ES-I3 (cell line): ENCODE results near the gene DENR.
"Not testable (repeated sequence)": the region's sequence is repeated elsewhere in the genome, so short reads cannot be mapped to it uniquely, and the experiment has no call there.

Experiments
- H3K36me3 ChIP-seq: 2 replicates; pipeline ENCODE4 v1.6.1; 2013; ENCODE audit warnings: mild to moderate bottlenecking, low read length, control low read depth, moderate library complexity; ENCODE audit not compliant: insufficient read depth
- H3K4me1 ChIP-seq: 2 replicates; pipeline ENCODE4 v1.6.1; 2013; ENCODE audit warnings: mild to moderate bottlenecking, control low read depth, low read length; ENCODE audit not compliant: insufficient read depth
- H3K9ac ChIP-seq: 2 replicates; pipeline ENCODE4 v1.6.1; 2013; ENCODE audit warnings: low read depth, mild to moderate bottlenecking, low read length, moderate library complexity
- H3K9me3 ChIP-seq: 2 replicates; pipeline ENCODE4 v1.6.1; 2013; ENCODE audit warnings: mild to moderate bottlenecking, low read length, moderate library complexity; ENCODE audit not compliant: control insufficient read depth, insufficient read depth

DENR gene, protein sequence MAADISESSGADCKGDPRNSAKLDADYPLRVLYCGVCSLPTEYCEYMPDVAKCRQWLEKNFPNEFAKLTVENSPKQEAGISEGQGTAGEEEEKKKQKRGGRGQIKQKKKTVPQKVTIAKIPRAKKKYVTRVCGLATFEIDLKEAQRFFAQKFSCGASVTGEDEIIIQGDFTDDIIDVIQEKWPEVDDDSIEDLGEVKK

DNA sequence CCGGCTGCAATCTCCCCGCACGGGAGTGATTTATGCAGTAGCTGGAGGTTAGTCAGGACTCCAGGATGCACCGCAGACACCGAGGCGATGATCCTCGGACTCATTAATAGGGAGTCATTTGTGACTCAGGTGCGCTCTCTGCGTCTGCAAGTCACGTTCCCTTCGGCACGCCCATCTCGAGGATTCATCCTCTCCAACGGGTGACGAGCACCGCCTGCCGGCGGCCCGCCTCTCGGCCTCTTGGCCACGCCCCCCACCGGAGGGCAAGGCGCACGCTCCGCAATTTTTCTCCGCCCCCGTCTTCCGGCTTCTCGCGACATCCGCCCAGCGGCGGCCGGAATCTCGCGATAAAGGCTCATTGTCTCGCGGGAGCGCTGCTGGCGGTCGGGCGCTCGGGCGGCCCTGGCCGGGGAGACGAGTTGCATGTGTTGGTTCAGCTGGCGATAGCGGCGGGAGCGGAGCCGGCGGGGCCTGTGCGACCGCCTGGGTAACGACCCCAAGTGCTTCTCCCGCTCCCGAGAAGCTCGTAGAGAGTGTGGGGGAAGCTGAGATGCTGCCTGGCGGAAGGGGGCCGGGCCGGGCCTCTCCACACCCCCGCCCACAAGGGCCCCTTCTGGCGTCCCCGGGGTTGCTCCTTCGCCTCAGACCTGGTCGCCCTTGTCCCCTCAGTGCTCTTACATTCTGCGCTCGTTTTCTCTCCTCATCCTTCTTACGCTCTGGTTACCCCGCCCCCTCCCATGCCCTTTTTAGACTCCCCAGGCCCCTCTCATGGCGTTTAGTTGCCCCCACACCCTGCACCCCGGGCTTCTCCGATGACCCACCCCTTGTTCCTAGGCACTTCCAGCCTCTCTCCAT is at the start of gene DENR:
Gene DENR (plus strand): TSS at position 361 of the 855 bp plus-strand sequence. CDS start 878 bp downstream, outside the sequence.
- Histone ChIP-seq H3K36me3 (peaks cover 15% of the 10 kb centered on the region), H3K9me3 (no peaks in the 10 kb centered on the region), H3K9ac (peak within 1 kb of the TSS; percentile 80), H3K4me1 (peaks cover 12% of the 10 kb centered on the region; the same call in 1 of the 2 replicates)

DNA sequence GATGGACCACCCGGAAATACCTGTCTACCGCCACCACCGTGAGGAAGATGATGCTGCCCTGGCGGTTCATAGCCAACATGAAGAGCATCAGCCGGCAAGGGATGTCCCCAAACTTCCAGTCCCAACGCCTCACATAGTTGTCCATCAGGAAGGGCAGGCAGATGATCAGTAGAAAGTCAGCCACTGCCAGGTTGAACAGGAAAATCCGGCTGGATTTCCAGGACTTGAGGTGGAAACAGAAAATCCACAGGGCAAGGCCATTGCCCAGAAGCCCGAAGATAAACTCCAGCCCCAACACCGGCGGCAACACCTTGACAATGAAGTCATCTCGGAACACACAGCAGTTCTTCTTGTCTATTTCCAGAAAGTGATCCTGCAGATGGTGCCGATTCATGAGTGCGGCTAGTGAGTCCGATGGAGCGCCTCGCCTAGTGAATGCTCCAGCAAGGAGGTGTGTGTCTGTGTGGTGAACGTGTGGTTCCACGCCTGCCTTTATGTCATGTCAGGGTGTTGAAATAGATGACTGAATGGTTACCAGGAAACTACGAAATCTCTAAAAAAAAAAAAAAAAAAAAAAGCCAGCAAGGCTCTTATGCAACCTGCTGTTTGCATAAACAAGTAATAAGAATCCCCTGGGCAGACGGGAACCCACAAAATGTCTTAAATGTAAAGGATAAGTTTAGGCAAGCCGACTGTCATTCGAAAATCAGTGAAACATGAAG is 49.6 kb upstream of the DENR start, which contains the start of gene HCAR2:
Gene HCAR2 (minus strand): TSS at position 468 of the 722 bp plus-strand sequence. CDS start 74 bp downstream, at position 394.
- not testable (repeated sequence) for H3K4me1 ChIP-seq, H3K9ac ChIP-seq, H3K9me3 ChIP-seq, H3K36me3 ChIP-seq

DNA sequence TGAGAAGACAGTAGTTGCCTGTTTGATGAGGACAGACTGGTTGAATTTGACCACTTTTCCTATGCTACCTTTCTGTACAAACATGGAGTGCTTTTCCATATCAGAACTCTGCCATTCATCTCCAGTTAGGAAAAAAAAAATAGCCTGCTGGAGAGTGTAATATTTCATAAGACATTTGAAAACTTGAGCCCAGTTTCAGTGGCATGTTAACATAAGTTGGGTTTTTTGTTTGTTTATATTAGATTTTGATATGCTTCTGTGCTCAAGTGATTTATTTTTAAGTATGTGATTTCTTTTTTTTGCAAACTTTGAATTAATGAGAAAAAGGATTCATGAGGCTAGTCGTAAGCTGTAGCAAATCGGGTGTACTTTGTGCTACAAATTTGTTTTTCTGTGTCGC is 48.8 kb upstream of the DENR start:
- H3K9me3 ChIP-seq, H3K9ac ChIP-seq, H3K4me1 ChIP-seq, H3K36me3 ChIP-seq: not testable (repeated sequence)

DNA sequence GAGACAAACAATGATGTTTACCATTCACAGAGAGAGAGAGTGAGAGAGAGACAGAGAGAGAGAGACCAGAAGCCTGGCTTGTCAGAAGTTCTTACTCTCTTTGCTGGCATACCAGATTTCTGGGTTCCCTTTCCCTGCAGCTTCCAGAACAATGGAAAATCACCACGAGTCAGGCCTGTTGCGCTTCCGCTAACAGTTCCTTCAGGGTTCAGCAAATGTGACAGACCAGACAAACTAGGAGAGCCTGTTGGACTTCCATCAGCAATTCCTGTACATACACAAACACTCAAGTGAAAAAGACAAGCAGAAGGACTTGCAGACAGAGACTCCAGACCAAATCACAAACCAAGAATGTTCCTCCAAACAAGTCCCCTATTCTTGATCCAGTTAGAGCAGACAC is 43.3 kb upstream of the DENR start:
- H3K4me1 ChIP-seq, H3K9me3 ChIP-seq, H3K9ac ChIP-seq, H3K36me3 ChIP-seq: not testable (repeated sequence)

DNA sequence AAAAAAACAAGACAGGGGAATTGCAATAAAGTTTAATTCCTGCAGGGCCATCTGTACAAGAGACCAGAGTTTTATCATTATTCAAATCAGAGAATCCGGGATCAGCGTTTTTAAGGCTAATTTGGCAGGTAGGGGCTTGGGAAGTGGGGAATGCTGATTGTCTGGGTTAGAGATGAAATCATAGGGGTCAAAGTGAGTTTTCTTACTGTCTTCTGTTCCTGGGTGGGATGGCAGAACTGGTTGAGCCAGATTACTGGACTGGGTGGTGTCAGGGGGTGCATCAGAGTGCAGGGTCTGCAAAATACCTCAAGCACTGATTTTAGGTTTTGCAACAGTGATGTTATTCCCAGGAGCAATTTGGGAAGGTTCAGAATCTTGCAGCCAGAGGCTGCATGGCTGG is 42.3 kb upstream of the DENR start:
- not testable (repeated sequence) for H3K4me1 ChIP-seq, H3K9ac ChIP-seq, H3K36me3 ChIP-seq, H3K9me3 ChIP-seq

DNA sequence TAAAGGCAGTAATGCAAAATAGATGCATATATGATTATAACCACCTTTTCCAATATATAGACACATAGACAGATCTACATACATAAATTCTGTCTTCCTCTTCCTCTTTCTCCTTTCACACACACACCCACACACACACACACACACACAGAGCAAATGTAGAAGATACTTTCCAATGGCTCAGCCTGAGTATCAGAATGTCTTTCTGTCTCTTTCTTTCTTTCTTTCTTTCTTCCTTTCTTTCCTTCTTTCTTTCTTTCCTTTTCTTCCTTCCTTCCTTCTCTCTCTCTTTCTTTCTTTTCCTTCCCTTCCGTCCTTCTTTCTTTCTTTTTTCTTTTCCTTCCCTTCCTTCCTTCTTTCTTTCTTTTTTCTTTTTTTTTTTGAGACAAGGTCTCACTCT is 41.4 kb upstream of the DENR start:
- not testable (repeated sequence) for H3K9me3 ChIP-seq, H3K4me1 ChIP-seq, H3K36me3 ChIP-seq, H3K9ac ChIP-seq

DNA sequence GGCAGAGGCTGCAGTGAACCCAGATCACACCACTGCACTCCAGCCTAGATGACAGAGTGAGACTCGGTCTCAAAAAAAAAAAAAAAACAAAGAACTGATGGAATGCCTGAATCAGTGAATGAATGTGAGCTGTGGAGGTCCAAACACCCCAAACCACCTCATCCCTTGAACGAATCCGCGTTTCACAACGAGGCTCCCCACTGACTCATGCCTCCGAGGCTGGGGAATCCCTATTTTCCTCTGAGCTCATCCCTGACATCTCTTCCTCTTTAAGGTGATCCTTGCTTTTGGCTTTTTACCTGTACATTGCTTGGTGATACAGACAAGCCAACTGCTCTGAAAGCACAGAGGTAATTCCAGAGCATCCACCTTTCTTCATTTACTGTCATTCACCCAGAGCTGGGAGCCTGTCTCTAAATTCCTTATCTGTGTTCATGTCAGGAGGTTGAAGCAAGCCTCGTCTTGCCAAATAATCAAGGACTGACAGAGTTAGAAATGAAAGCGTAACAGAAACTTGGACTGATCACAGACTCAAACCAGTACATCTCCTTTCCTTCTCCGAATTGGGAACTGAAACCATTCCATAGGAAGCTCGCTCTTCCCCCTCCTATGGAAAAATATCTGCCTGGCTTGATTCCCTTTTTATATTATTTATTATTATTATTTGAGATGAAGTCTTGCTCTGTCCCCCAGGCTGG is 39.0 kb upstream of the DENR start:
- not testable (repeated sequence) for H3K9ac ChIP-seq, H3K4me1 ChIP-seq, H3K36me3 ChIP-seq, H3K9me3 ChIP-seq

DNA sequence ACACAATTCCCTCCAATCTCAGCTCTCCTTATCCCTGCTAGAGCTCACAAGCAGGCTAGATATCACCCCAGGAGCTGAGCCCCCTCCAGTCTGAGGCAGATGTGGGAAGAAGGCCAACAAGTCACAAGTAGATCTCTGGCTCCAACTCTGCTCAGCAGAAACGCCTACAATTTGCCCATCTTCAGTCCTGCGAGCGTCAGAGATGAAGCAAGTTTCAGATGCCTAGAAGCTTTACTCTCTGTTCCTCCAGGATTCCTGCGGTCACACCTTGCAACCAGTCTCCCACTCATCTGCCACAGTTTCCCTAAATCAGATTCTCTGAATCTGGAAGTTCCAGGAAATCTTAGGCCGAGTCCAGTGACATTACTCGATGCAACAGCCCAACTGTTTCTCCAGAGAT is 37.4 kb upstream of the DENR start:
- not testable (repeated sequence) for H3K9me3 ChIP-seq, H3K36me3 ChIP-seq, H3K9ac ChIP-seq, H3K4me1 ChIP-seq

DNA sequence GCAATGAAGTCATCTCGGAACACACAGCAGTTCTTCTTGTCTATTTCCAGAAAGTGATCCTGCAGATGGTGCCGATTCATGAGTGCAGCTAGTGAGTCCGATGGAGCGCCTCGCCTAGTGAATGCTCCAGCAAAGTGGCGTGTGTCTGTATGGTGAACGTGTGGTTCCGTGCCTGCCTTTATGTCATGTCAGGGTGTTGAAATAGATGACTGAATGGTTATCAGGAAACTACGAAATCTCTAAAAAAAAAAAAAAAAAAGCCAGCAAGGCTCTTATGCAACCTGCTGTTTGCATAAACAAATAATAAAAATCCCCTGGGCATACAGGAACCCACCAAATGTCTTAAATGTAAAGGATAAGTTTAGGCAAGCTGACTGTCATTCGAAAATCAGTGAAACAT is 36.0 kb upstream of the DENR start, which contains the start of gene HCAR3:
Gene HCAR3 (minus strand): TSS at position 154 of the 400 bp plus-strand sequence. CDS start 74 bp downstream, at position 80.
- not testable (repeated sequence) for H3K9me3 ChIP-seq, H3K9ac ChIP-seq, H3K4me1 ChIP-seq, H3K36me3 ChIP-seq

DNA sequence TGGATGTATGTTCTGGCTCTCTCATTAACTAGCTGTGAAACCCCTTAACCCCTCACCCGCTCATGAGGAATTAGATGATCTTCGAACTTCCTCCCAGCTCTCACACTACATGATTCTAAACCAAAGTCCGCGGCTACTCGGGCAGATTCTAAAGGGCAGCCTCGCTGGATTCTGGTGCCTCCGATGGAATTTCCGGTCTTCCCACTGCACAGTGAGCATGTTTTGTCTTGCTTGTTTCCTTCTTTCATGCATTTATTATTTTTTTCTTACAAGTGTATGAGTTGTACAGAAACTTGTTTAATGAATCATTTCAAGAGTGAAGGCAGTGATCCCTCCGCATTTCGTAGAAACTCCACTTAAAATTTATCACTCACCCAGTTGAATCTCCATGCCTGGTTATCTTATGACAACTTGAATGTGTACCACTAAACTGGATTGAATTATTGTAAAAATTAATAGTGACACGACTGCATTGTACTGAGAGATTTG is 31.5 kb upstream of the DENR start:
- H3K4me1 ChIP-seq: peaks cover 7% of the 10 kb centered on the region; the same call in 1 of the 2 replicates
- no peaks in the 10 kb centered on the region for H3K9me3 ChIP-seq
- H3K9ac ChIP-seq: no peak overlapping the region

DNA sequence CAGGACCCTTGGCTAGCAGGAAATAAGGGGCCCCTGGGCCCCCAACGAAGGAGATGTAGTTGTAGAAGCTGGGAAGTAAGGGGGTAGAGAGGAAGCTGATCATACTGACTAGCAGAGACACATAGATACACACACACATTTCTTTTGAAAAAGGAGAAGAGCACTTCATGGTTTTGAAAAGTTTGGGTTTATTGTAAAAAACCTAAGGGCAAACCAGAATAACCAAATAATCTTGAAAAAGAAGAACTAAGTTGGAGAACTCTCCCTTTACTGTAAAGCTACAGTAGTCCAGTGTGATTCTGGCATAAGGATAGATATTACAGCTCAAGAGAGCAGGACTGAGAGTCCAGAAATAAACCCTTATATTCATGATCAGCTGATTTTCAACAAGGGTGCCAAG is 30.2 kb upstream of the DENR start:
- no peaks in the 10 kb centered on the region for H3K36me3 ChIP-seq
- no peak overlapping the region for H3K9ac ChIP-seq
- peaks cover 7% of the 10 kb centered on the region; the same call in 1 of the 2 replicates for H3K4me1 ChIP-seq
- no peaks in the 10 kb centered on the region for H3K9me3 ChIP-seq

More for the DNA sequence above, 31.5 kb upstream of the DENR start:
- no peaks in the 10 kb centered on the region for H3K36me3 ChIP-seq

DNA sequence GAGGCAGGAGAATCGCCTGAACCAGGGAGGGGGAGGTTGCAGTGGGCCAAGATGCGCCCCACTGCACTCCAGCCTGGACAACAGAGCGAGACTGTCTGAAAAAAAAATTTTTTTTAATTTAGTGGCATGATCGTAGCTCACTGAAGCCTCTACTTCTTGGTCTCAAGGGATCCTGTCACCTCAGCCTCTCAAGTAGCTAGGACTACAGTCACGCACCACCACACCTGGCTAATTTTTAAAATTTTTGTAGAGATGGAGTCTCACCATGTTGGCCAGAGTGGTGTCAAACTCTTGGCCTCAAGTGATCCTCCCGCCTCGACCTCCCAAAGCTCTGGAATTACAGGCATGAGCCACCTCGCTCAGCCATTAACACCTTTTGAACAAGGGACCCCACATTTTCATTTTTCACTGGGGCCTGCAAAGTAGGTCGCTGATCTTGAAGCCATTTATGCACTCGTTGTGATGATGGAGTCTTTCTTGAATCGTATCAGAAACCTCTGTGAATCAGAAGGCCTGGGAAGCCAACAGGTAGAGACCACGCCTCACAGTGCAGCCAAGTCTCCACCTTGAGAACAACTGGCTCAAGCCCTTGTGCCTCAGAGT is 27.9 kb upstream of the DENR start:
- Histone ChIP-seq H3K36me3 (no peaks in the 10 kb centered on the region), H3K9ac (no peak overlapping the region), H3K9me3 (no peaks in the 10 kb centered on the region), H3K4me1 (peaks cover 7% of the 10 kb centered on the region; the same call in 1 of the 2 replicates)

DNA sequence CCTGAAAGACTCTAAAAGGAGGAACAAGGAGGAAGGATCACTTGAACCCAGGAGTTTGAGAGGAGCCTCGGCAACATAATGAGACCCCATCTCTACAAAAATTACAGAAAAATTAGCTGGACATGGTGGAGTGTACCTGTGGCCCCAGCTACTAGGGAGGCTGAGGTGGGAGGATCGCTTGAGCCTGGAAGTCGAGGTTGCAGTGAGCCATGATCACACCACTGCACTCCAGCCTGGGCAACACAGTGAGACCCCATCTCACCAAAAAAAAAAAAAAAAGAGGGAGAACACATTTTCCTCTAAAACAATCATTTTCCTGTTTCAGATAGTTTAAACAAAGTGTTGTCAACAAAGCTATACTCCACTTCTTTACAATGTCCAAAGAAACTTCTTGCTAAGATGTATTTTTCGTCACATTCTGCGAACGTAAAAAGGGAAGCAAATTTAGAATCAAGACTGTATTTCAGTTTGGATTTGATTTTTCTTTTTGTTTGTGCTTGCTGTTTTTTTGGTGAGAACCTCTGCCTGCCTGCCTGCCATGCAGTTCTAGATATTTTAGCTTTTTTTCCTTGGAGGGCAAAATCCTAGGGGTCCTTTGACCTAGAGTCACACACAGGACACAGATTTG is 27.1 kb upstream of the DENR start:
- no peaks in the 10 kb centered on the region for H3K9me3 ChIP-seq
- H3K36me3 ChIP-seq: no peaks in the 10 kb centered on the region
- peaks cover 9% of the 10 kb centered on the region for H3K4me1 ChIP-seq
- H3K9ac ChIP-seq: no peak overlapping the region; the same call in 1 of the 2 replicates
